HCT116 (cell line): ENCODE measurements around the gene STKLD1. TPM values are rescaled to one million over a fixed set of nuclear protein-coding genes. Genes with fewer than 3 reads are reported as not detected.

Source experiments
- ATAC-seq: fragments of 200-7000 bp; cut with Tn5 transposase; 2 replicates; pipeline ENCODE4 v1.9.1; 2020; ENCODE audit warnings: mild to moderate bottlenecking, moderate library complexity
- BruUV-seq: library from RNA; stranded (reverse); fragments of 400-500 nt; replicated peaks from 2 replicates; lab custom pipeline; 2021; lab: Mats Ljungman, UMichigan
- CTCF ChIA-PET: fragments of 300-600 bp; sonication (Branson Sonifier 250); formaldehyde crosslinking; loops from one replicate; lab custom pipeline; 2021; ENCODE audit warnings: antibody characterized with exemption; lab: Charles Lee
- POLR2A ChIA-PET: fragments of 300-600, 350-600 bp; sonication (Branson Sonifier 250); formaldehyde crosslinking; loops from one replicate; lab custom pipeline; 2021; ENCODE audit warnings: antibody characterized with exemption; lab: Charles Lee
- RAD21 ChIA-PET, 2 experiments: fragments of 300-600 bp; sonication (Branson Sonifier 250); formaldehyde crosslinking; loops; one replicate each; lab custom pipeline; 2023; ENCODE audit warnings: low total read pairs in 2 of 2; ENCODE audit not compliant: uncharacterized antibody in 2 of 2, unreplicated experiment in 2 of 2, low non-redundant PET in 1 of 2; lab: Charles Lee
- DNase-seq: peaks from one replicate; pipeline ENCODE4 v3.0.0-alpha.2; 2010; ENCODE audit warnings: low read depth, low spot score
- H2AFZ ChIP-seq: fragments of 200-600 bp; shearing (Covaris generic), sonication (generic); 2 replicates; pipeline ENCODE4 v1.6.1; 2017; ENCODE audit warnings: low read depth, mixed run types, mixed read lengths, antibody characterized with exemption, low read length; ENCODE audit not compliant: poor library complexity, severe bottlenecking
- H3K27ac ChIP-seq: 2 replicates; pipeline ENCODE4 v1.5.1; 2012; ENCODE audit warnings: low read depth, low read length
- H3K27me3 ChIP-seq: fragments of 200-600 bp; sonication (generic); 2 replicates; pipeline ENCODE4 v1.6.1; 2016; ENCODE audit warnings: mixed run types, low read length, mixed read lengths; ENCODE audit not compliant: insufficient read depth
- H3K36me3 ChIP-seq, 2 experiments: fragments of 200-500 bp in 1 of 2; fragments of 200-600 bp in 1 of 2; sonication (Bioruptor generic) in 1 of 2; sonication (generic) in 1 of 2; 2 replicates each; pipeline versions ENCODE4 v1.5.1 to v1.6.1; 2014 to 2016; ENCODE audit warnings: low read length in 2 of 2, inconsistent platforms in 1 of 2, mixed read lengths in 1 of 2, mixed run types in 1 of 2; ENCODE audit not compliant: insufficient read depth in 2 of 2, control insufficient read depth in 1 of 2
- H3K4me1 ChIP-seq, 2 experiments: fragments of 200-600 bp in 1 of 2; sonication (generic) in 1 of 2; 2 replicates each; pipeline versions ENCODE4 v1.5.1 to v1.6.1; 2012 to 2017; ENCODE audit warnings: low read length in 2 of 2, inconsistent platforms in 1 of 2, mild to moderate bottlenecking in 1 of 2, mixed read lengths in 1 of 2, mixed run types in 1 of 2, moderate library complexity in 1 of 2; ENCODE audit not compliant: insufficient read depth in 2 of 2, control insufficient read depth in 1 of 2
- H3K4me2 ChIP-seq: fragments of 200-600 bp; sonication (generic); 2 replicates; pipeline ENCODE4 v1.6.1; 2017; ENCODE audit warnings: mixed run types, low read length, mixed read lengths
- H3K4me3 ChIP-seq, 2 experiments: fragments of 200-600 bp in 1 of 2; sonication (generic) in 1 of 2; replicated peaks in 1 of 2; 2 replicates each; pipeline ENCODE4 v1.5.1; 2011 to 2016; ENCODE audit warnings: low read length in 2 of 2, control low read depth in 1 of 2, low read depth in 1 of 2, mild to moderate bottlenecking in 1 of 2, mixed read lengths in 1 of 2, mixed run types in 1 of 2
- H3K79me2 ChIP-seq: fragments of 200-600 bp; sonication (generic); 2 replicates; pipeline ENCODE4 v1.6.1; 2017; ENCODE audit warnings: mild to moderate bottlenecking, mixed run types, low read length, moderate library complexity, mixed read lengths; ENCODE audit not compliant: insufficient read depth
- H3K9ac ChIP-seq: fragments of 200-600 bp; sonication (generic); 2 replicates; pipeline ENCODE4 v1.6.1; 2016; ENCODE audit warnings: low read length, mixed read lengths
- H3K9me2 ChIP-seq: fragments of 200-600 bp; sonication (generic), shearing (Covaris generic); 2 replicates; pipeline ENCODE4 v1.6.1; 2017; ENCODE audit warnings: mixed run types, mild to moderate bottlenecking, moderate library complexity; ENCODE audit not compliant: insufficient read depth
- H3K9me3 ChIP-seq, 2 experiments: fragments of 200-500 bp in 1 of 2; fragments of 200-600 bp in 1 of 2; sonication (Bioruptor generic) in 1 of 2; sonication (generic) in 1 of 2; 2 replicates each; pipeline ENCODE4 v1.6.1; 2014 to 2017; ENCODE audit warnings: low read length in 2 of 2, mixed read lengths in 2 of 2, inconsistent platforms in 1 of 2, low read depth in 1 of 2, mild to moderate bottlenecking in 1 of 2, mixed run types in 1 of 2, moderate library complexity in 1 of 2; ENCODE audit not compliant: control insufficient read depth in 1 of 2, insufficient read depth in 1 of 2
- H4K20me1 ChIP-seq: fragments of 200-600 bp; sonication (generic), shearing (Covaris generic); 2 replicates; pipeline ENCODE4 v1.6.1; 2017; ENCODE audit warnings: mixed run types, mild to moderate bottlenecking, moderate library complexity; ENCODE audit not compliant: insufficient read depth
- CEBPB ChIP-seq: IDR thresholded peaks from 2 replicates; pipeline ENCODE4 v1.6.1; 2012; ENCODE audit warnings: low read depth
- EZH2 ChIP-seq: fragments of 200-600 bp; sonication (generic); IDR thresholded peaks from 2 replicates; pipeline ENCODE4 v1.6.1; 2017; ENCODE audit warnings: antibody characterized with exemption, mixed run types
- EZH2phosphoT487 ChIP-seq: fragments of 200-600 bp; IDR thresholded peaks from 2 replicates; pipeline ENCODE4 v1.6.1; 2018; ENCODE audit warnings: antibody characterized with exemption, borderline replicate concordance
- FOSL1 ChIP-seq: IDR thresholded peaks from 2 replicates; pipeline ENCODE4 v1.6.1; 2012; ENCODE audit warnings: low read depth
- JUND ChIP-seq: IDR thresholded peaks from 2 replicates; pipeline ENCODE4 v1.6.1; 2012
- MAX ChIP-seq: IDR thresholded peaks from 2 replicates; pipeline ENCODE4 v1.6.1; 2012
- POLR2AphosphoS5 ChIP-seq: IDR thresholded peaks from 2 replicates; pipeline ENCODE4 v1.6.1; 2011; ENCODE audit warnings: mild to moderate bottlenecking, low read depth, low read length, moderate library complexity
- RAD21 ChIP-seq: IDR thresholded peaks from 2 replicates; pipeline ENCODE4 v1.6.1; 2012; ENCODE audit warnings: low read depth, mild to moderate bottlenecking
- TCF7L2 ChIP-seq: IDR thresholded peaks from 2 replicates; pipeline ENCODE4 v1.7.0; 2011; ENCODE audit warnings: borderline replicate concordance, inconsistent platforms; ENCODE audit not compliant: insufficient read depth, insufficient read length; ENCODE audit errors: extremely low read depth
- YY1 ChIP-seq: IDR thresholded peaks from 2 replicates; pipeline ENCODE4 v1.6.1; 2011; ENCODE audit warnings: low read length, low read depth, moderate library complexity, mild to moderate bottlenecking; ENCODE audit not compliant: insufficient replicate concordance; ENCODE audit errors: extremely low read depth
- ZBTB33 ChIP-seq: IDR thresholded peaks from 2 replicates; pipeline ENCODE4 v1.6.1; 2011; ENCODE audit warnings: mild to moderate bottlenecking, low read length, moderate library complexity; ENCODE audit not compliant: insufficient replicate concordance; ENCODE audit errors: extremely low read depth
- intact Hi-C: fragments of 100-400 bp; cut with micrococcal nuclease; formaldehyde crosslinking; loops from 2 replicates; pipeline ENCODE4 v1.10.0; 2022
- total RNA-seq: library from RNA; stranded (reverse); gene quantifications from one replicate; pipeline ENCODE4 v1.2.1, GENCODE V29; 2021; ENCODE audit not compliant: unreplicated experiment

STKLD1 gene
- total RNA-seq, 1 experiment from 2014 or later, result 0.37 TPM

- Histone ChIP-seq H2AFZ (no peak overlapping the region), H3K9ac (no peak overlapping the region), H4K20me1 (no peaks in the 10 kb centered on the region), H3K36me3 (no peaks in the 10 kb centered on the region), H3K27me3 (no peaks in the 10 kb centered on the region), H3K4me2 (peak overlapping the region; percentile 49), H3K9me2 (no peaks in the 10 kb centered on the region), H3K4me3 (no peak overlapping the region; a peak in 1 of 4 replicates), H3K79me2 (no peaks in the 10 kb centered on the region)
- ChIA-PET CTCF (no interaction called here), POLR2A (no interaction called here), RAD21 (no interaction called here)
- no TSS peak for BruUV-seq
- intact Hi-C loops, result no loop called here
- ATAC-seq, result no peak; the same call in 1 of the 2 replicates
- no peak for DNase-seq
- TF ChIP-seq FOSL1 (no peak), RAD21 (no peak), POLR2AphosphoS5 (no peak), TCF7L2 (no peak), YY1 (no peak), ZBTB33 (no peak), EZH2phosphoT487 (no peak), EZH2 (no peak), MAX (no peak), JUND (no peak), CEBPB (no peak)
- TF ChIP-seq, all 23 proteins: peak for 0
- no peaks in the 10 kb centered on the region for H3K9me3 ChIP-seq
- H3K4me1 ChIP-seq, result peaks cover 0 to 5% of the 10 kb centered on the region in 2 experiments; a peak in 1 of 4 replicates
- no peak overlapping the region for H3K27ac ChIP-seq
These were observed 51.6 kb downstream of the STKLD1 start for GRCh38 chr9:133427658-133428348.
